HG02763 (cell line): ENCODE results near the gene ITPRID2.
"Not testable (repeated sequence)": the region's sequence is repeated elsewhere in the genome, so short reads cannot be mapped to it uniquely, and the experiment has no call there.

Source experiments
- ATAC-seq: cut with Tn5 transposase; IDR thresholded peaks from one replicate; pipeline ENCODE4 v1.9.1; 2021; ENCODE audit warnings: mild to moderate bottlenecking, moderate library complexity; ENCODE audit not compliant: unreplicated experiment

ITPRID2 gene

DNA sequence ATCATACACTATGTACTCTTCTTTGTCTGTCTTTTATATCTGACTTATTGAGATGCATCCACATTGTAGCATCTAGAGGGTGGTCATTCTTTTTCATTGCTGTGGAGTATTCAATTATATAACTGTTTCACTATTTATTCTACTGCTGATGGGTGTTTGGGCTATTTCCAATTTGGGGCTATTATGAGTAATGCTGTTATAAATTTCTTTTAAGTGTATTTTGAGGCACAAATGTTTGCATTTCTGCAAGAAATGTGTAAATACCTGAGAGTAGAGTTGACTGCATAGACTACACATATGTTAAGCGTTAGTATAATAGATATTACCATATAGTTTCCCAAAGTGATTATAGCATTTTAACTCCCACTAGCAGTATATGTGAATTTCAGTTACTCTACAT lies 67.2 kb downstream of the ITPRID2 start:
- ATAC-seq: no peak

DNA sequence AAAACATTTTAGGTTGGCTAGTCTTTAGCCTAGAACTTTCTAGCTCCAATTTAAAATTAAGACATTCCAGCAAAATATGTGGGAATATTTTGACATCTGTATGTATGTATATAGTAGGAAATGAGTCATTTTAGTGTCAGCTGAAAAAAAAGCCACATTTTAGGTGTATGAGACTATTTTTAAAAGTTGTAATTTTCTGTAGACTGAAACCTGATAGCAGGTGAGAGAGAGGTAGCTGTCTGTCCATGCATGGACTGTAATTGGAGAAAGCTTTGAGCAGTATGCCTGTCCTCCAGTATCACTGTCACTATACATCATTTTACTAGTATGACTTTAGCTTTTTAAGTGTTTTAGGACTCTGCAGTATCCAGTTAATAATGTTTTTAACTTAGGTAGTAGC lies 68.0 kb downstream of the ITPRID2 start:
- no peak for ATAC-seq

DNA sequence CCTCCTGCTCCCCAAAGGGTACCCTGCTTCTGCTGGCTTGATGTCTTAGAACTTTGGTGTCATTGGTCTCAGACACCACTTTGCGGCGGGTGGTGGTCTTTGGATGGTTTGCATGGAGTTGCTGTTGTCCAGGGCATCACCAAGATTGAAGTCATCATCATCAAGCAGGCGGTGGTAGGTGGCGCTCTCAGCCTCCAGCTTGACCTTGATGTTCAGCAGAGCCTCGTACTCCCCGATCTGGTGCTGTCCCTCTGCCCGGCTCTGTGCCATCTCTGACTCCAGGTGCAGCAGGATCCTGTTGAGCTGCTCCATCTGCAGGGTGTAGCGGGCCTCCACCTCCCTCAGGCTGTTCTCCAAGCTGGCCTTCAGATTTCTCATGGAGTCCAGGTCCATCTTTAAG lies 69.6 kb downstream of the ITPRID2 start:
- ATAC-seq: not testable (repeated sequence)

DNA sequence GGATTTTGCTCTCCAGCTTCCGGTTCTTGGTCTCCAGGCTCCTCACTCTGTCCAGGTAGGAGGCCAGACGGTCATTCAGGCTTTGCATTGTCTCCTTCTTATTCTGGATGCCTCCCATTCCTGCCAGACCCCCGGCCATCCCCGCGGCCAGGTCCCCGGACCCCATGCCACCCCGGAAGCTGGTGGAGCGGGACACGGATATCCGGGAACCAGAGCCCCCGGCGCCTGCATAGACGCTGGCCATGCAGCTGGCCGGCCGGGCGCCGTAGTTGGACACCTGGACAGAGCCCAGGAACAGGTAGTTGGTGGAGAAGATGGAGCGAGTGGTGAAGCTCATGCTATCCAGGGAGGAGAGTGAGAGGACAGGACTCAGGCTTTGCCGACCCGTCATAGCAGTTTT lies 70.6 kb downstream of the ITPRID2 start:
- no peak for ATAC-seq

DNA sequence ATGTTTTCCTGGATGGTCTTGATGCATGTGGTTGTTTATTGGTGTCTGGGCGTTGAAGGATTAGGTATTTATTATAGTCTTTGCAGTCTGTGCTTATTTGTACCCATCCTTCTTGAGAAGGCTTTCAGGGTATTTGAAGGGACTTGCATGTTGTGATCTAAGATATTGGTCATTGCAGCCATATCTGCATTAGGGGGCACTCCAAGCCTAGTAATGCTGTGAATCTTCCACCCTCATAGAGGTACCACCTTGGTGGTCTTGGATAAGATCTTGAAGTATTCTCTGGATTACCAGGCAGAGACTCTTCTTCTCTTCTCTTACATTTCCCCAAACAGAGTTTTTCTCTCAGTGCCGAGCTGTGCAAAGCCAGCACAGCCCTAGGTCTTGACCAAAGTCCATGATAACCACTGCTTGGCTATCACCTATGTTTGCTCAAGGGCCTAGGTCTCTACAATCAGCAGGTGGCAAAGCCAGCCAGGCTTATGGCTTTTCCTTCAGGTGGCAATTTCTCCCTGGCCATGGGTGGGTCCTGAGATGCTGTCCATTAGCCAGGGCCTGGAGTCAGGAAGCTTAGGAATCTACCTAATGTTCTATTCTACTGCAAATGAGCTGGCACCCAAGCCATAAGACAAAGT lies 78.7 kb downstream of the ITPRID2 start:
- no peak for ATAC-seq

DNA sequence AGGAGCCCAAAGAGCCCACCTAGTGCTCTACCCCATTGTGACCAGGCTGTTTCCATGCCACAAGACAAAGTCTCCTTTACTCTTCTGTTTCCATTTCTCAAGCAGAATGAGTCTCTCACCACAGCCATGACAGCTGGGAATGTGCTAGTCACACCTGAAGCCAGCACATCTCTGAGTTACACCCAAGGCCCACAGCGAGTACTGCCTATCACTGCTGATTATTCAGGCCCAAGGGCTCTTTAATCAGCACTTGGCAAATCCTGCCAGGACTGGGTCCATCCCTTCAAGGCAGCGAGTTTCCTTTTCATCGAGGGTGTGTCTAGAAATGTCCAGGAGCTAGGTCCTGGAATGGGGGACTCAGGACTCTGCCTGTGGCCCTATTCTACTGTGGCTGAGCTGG lies 79.5 kb downstream of the ITPRID2 start:
- no peak for ATAC-seq

DNA sequence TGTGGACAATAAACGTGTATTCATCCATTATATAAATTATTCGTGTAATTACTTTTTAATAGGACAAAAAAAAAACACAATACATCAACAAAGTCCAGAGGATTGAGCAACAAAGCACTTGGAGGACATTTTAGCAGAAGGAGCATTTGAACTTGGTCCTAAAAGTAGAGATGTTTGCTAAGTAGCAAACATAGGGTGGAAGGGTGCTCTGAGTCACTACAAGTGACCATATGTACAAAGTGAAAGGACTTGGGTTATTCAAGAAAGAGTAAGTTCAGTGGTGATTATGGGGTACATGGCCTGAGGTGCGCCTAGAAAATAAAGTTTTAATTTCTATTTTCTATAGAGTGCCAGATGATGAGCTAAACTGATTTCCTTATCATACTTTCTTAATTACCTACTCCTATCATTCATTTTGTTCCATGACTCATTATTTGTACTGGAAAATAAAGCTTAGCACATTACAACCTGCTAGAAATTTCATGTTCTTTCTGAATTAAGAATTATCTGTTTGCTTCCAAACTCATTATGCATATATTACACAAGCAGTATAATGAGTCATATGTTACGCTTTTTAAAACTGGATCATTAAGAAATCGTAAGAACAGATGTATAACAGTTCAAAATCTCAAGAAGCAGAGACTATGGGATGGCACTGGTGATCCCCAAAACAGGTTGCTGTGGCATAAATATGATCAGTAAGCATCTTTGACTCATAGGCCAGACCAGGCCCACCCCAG lies 81.1 kb downstream of the ITPRID2 start:
- no peak for ATAC-seq

DNA sequence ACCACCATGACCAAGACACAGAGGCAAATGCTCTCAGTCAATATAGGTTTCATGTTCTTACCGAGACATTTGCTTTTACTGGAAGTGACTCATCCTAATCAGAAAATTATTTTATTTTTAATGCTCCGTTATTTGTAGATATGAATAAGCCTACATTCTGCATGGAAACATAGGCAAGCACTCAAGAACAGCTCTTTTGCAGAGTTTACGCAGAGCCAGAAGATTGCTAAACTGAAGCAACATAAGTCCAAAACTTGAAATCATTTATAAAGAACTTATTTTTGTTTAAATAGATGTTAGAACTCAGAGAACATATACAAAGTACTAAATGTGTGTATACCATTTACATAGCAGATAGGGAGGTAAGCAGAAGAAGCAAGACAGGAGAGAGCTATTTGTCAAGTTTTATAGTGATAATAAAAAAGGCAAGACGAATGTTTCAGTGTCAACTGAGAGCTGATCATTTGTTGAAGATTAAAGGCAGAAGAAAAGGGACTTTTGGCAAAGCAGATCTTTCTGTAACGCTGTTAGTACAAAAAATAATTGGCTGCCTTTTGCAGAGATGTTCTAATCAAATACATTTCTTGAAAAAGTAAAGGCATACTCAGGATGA lies 81.7 kb downstream of the ITPRID2 start:
- no peak for ATAC-seq

DNA sequence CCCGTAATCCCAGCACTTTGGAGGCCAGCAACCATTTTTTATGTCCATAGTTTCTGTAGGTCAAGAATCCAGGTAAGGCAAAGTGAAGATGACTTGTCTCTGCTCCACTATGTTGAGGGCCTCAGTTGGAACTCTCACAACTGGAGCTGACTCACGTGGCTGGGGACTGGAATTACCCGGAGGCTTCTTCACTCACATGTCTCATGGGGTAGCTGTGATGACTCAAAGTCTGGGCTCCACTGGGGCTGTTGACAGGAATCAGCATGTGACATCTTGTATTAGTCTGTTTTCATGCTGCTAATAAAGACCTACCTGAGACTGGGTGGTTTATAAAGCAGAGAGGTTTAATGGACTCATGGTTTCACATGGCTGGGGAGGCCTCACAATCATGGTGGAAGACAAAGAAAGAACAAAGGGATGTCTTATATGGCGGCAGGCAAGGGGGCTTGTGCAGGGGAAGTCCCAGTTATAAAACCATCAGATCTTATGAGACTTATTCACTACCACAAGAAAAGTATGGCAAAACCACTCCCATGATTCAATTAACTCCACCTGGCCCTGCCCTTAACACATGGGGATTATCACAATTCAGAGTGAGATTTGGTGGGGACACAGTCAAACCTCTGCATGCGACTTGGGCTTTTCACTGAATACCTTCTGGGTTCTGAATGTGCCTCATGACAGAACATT lies 86.3 kb downstream of the ITPRID2 start:
- ATAC-seq: no peak

DNA sequence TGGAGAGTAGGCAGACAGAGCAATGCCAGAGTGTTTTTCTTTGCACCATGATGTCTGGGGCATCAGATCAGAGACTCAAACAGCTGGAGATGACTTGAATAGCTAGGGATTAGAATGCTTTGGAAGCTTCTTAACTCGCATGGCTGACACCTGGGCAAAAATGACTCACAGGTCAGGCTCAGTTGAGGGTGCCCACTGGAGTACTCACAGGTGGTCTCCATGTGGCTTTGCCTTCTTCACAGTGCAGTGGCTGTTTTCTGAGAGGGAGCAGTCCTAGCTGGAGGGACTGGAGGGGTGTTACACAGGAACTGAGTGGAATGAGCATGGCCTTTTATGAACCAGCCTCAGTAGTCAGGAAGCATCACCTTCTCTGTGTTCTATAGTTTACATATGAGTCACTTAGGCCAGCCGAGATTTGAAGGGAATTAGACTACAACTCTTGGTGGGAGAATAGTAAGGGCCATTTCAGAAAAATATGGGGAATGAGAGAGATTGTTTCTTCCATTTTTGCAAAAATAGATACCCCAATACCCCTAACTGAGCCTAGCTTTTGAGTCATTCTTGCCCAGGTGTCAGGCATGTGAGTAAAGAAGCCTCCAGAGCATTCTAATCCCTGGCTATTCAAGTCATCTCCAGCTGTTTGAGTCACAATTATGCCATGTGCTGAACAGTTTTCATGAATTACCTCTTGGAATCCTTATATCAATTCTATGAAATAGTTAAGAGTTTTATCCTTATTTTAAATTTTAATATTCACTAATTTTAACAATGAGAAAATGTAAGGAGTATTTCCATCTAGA lies 87.0 kb downstream of the ITPRID2 start:
- ATAC-seq: no peak
